Measurements from ENCODE around the gene ELFN2.

ELFN2 gene

DNA sequence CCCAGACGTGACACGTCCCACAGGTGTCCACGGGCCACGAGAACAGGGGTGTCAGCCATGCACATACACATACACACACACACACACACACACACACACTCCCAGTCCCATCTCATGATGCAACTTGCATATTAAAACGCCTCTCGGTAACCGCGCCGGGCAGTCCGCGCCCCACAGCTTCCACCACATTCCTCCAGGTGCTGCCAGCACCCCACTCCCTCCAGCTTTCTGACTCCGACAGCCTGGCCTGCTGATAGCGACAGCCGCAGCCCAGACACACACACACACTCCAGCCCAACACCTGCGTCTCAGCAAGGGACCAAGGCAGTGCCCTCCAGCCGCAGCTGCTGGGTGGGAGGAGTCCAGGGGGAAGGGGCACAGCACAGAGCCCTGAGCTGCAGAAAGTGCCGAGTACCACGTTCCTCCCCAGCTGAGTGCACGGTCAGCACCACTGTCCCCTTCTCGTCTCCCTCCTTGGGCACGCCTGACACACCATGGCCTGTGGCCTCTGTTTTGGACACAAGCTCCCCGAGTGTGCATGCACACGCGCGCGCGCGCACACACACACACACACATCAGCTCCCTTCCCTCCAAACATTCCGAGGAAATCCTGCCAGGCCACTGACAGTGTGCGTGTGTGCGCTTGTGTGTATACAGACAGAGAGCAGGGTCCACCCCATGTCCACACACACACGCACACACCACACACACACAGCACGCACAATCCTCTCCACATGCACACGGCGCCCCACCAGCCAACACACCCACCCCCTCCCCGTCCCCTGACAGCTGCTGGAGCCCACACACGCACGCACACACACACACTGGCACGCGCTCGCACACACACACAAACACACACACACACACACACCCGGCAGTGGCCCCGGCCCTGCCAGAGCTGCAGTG is 1.2 kb downstream of the ELFN2 start:
- DNase-seq: peak; percentile 7

GRCh38 chr22:37425369-37425768 is 1.9 kb downstream of the ELFN2 start:
- no peak for DNase-seq

DNA sequence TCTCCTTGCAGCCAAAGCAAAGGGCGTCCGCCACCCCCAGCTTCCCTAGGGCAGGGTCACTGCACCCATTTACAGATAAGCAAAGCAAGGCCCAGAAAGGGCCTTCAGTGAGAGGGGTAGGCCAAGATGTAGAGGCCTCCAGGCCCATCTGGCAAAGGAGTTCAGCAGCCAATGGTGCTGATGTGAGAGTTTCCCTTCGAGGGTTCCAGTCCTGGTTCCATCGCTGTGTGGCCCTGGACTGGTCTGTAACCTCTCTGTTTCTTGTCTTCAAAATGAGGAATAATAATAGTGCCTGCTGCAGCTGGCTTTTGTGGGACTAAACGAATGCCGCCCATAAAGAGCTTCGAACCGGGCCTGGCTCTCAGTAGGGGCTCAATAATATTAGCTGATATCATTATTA is 4.0 kb downstream of the ELFN2 start:
- no peak for DNase-seq

- DNase-seq: no peak
Measured at GRCh38 chr22:37421468-37421877, 5.8 kb downstream of the ELFN2 start.

DNA sequence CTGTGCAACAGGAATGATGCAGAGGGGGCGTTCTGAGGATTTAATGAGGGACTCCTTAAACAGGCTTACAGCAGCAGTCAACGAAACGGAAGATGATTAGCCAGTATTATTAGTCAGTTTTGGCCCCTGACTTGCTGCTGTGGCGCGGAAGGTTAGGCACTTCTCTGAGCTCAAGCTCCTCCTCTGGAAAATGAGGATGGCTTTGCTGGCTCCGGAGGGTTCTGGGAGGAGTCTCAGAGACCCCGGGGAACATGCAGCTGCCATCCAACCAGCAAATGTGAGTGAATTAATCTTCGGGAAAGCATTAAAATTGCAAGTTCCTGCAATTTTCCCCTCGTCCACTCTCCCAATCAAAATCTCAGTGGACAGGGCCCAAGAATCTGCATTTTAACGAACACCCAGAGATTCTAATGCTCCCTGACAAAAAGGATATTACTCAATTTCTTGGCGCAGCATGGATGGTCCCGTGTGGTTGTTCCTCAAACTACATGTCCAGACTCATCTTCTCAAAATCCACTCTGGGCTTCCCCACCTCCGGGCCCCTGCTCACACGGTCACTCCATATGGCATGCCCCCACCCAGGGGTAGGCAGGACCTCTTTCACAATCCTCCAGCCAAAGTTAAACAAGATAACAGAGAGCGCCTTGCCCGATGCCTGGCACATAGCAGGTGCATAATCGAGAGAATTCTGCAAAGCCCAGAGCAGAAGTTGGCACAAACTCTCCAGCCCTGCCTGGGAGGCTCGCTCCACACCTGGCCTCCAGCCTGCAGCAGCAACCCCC is 6.4 kb downstream of the ELFN2 start:
- no peak for DNase-seq

DNA sequence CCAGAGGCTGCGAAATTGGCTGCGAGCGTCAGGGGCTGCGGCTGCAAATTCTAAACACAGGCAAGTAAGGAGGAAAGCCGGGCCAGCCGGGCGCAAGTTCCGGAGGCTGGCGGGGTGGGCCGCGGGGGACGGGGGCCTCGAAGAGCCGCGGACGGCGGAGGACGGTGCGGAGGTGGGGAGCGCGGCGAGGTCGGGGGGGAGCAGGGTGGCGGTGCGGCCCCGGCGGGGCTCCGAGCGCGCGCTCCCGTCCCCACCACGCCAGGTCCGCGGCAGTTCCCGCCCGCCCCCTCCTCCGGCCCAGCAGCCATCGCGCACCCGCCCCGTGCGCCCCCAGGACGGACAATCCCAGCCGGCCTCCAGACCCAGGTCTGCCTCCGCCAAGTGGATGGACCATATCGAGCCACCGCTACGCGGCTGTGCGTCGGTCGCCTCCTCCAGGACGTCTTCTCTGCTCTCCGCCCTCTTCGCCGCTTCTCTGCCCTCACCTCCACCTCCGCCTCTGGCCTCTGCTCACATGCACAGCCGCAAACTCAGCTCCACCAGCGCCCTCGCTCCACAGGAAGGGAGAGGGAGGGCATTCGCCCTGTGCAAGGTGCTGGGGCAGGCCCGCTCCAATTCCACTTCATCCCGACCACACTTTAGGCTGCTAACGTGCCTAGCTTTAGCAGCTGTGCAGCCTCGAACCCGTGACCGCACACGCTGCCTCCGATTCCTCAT is 7.2 kb downstream of the ELFN2 start:
- peak; percentile 28 for DNase-seq

DNA sequence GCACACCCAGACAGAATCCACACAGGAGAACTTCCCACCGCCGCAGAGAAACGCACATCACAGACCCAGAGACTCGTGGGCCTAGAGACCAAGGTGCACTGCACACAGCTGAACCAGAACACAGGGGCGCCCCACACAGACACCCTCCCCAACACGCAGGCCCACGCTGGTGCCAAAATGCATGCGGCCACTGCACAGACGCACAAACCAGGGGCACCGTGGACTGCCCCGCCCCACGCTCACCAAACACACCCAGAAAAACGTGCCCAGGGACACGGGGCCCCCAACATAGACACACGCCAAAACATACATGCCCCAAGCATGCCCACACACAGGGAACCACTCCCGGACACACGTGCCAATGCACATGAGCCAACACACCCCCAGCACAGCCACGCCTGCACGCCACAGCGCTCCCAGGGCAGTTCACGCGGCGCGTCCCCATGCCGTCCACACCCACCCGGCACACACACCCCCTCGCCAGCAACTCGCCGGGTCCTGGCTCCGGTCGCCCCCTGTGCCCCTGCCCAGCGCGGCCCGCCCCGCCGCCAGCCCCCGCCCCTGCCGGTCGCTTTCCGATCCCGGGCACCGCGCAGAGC is 7.8 kb downstream of the ELFN2 start:
- peak; percentile 3 for DNase-seq

GRCh38 chr22:37418627-37419369 is 8.5 kb downstream of the ELFN2 start:
- DNase-seq: no peak

DNA sequence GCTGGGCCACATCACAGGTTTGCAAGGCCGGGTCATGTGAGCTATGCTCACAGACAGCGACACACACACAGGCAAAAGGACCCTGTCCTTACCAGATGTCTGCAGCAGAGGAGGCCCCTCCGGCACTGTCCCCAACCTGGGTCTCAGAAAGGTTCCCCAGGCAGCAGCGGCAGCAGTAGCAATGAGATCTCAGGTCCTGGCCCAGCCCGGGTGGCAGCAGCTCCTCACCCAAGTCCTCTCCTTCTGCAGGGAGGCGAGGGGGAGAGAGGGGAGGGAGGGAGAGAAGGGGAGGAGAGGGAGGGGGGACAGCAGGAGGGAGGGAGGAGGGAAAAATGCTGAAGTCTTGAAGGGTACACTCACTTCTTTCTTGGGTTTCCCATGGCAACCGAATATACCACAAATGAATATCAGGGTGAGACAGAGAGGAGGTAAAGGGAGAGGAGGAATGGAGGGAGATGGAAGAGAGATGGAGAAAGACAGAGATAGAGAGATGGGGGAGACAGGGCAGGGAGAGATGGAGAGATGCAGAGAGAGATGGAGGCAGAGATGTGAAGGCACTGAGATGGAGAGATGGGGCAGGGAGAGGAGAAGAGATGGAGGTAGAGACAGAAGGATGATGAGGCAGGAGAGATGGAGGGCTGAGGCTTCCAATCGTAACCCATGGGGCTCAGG is 9.5 kb downstream of the ELFN2 start:
- no peak for DNase-seq

DNA sequence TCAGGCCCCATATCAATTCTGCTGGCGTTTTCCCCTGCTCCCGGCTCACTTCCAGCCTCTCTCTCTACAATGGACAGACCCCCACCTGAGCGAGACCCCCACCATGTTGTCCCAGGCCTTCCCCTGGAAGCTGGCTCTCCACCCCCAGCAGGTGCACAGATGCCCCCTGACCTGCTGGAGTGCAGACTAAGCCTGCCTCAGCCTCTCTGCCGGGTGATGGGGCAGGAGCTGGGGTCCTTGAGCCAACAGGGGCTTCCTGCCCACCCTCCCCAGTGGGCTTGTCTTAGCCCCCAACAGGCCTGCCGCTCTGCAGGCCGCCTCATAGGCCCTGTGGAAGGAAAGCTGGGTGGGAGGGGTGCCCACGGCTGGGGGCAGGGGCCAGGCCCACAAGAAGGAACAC is 10.0 kb downstream of the ELFN2 start:
- no peak for DNase-seq

GRCh38 chr22:37416827-37417226 is 10.5 kb downstream of the ELFN2 start:
- peak; percentile 34 for DNase-seq

GRCh38 chr22:37416389-37416788 is 10.9 kb downstream of the ELFN2 start:
- DNase-seq: no peak

DNA sequence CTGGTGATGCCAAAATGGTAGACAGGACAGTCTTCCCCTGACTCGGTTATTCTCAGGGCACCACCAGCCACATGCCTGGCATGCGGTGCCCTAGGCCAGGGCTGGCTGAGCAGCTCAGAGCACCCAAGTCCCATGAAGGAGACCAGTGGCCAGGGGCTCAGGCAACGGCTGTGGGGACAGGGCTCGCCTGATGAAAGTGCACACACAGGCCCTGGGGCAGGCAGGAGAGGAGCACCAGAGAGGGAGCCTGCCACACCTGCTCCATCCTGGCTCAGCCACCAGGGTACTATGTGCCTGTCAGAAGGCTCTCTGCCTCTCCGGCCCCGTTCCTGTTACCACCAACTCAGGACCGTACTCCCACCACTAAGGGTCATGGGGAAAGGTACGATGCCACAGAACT is 12.1 kb downstream of the ELFN2 start:
- no peak for DNase-seq

DNA sequence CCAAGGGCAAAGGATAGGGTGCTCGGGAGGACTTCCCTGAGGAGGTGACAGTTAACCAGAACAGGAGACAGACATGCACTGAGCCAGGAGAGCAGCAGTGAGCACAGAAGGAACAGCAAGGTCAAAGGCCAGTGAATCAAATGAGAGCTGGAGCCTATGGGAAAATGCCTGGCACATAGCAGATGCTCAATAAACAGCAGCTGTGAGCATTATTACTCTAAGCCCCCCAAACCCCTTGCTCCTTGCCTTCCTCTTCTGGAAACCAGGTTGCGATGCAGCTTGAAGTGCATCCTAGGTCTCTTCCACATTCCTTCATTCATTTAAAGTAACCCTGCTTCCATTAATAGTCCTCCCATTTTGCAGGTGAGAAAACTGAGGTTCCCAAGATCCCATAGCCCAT is 13.0 kb downstream of the ELFN2 start:
- no peak for DNase-seq

DNA sequence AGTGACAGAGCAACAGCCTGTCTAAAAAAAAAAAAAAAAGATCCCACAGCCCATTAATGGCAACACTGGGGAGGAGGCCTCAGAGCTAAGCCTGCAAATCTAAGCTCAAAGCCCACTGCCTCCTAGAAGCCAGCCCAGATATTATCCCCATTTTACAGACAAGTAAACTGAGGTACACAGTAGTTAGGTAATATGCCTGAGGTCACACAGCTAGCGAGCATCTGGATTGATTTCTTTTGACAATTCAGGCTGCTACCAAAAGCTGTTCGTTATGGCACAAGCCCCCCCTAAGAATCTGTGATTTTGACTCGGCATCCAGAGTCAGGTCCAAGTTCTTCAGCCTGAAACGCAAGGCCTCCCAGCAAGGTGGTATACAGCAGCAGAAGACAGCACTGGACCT is 13.7 kb downstream of the ELFN2 start:
- DNase-seq: no peak

- DNase-seq: no peak
Measured at GRCh38 chr22:37412495-37413250, 14.6 kb downstream of the ELFN2 start.

GRCh38 chr22:37411655-37412054 is 15.6 kb downstream of the ELFN2 start:
- no peak for DNase-seq

- DNase-seq: no peak
Measured at GRCh38 chr22:37410174-37411055, 16.9 kb downstream of the ELFN2 start.

DNA sequence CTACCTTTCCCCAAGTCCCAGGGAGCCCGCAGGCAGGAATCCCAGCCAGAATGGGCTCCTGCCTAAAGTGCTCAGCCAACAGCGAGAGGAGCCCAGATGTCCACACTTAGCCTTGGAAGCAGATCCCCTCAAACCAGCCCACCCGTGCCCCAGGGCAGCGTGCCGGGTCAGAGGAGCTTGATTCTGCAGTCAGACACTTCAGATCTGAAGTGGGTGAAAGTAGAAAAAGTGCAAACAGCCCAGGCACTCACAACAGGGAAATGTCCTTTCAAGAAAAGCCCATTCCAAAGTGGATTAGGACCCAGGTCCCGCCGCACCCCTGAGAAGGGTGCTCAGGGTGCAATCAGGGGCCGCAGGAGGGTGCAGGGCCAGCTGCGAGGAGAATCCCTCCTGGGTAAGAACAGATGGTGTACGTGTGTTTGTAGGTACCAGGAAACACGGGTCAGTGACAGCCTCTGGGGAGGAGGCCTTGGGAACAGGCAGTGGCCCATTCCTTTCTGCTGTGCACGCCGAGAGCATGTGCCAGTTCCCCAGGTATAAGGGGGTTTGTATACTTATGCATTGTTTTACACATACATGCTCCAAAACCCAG is 17.7 kb downstream of the ELFN2 start:
- no peak for DNase-seq

Data from CD4-positive, alpha-beta T cell treated with Interleukin-10 for 1 hour (primary cell).